Prostate gland (tissue), 2 donors: ENCODE measurements around the gene SPNS2. TPM values are rescaled to one million over a fixed set of nuclear protein-coding genes. Genes with fewer than 3 reads are reported as not detected.

ENCODE experiments used
- DNase-seq: peaks from one replicate; pipeline ENCODE4 v3.0.0-alpha.2; 2019; ENCODE audit warnings: low spot score
- H3K27ac ChIP-seq, 2 donors: fragments of 200-600 bp; sonication (generic); 2 replicates each; pipeline ENCODE4 v1.5.1; 2017 to 2019
- H3K27me3 ChIP-seq: fragments of 200-600 bp; sonication (generic); replicated peaks from 2 replicates; pipeline ENCODE4 v1.5.1; 2019; ENCODE audit not compliant: insufficient read depth
- H3K36me3 ChIP-seq, 2 donors: fragments of 200-600 bp; sonication (generic); 1 replicate in 1 of 2; 2 replicates in 1 of 2; pipeline versions ENCODE4 v1.5.1 to v1.8.1; 2017 to 2019
- H3K4me1 ChIP-seq: fragments of 200-600 bp; sonication (generic); replicated peaks from 2 replicates; pipeline ENCODE4 v1.5.1; 2019
- H3K4me3 ChIP-seq, 2 donors: fragments of 200-600 bp; sonication (generic); 2 replicates each; pipeline ENCODE4 v1.5.1; 2017 to 2019
- H3K9me3 ChIP-seq: fragments of 200-600 bp; sonication (generic); 2 replicates; pipeline ENCODE4 v1.5.1; 2017
- POLR2A ChIP-seq: fragments of 450-650 bp; IDR thresholded peaks from one replicate; pipeline ENCODE4 v1.6.1; 2016; ENCODE audit warnings: antibody characterized with exemption, mild to moderate bottlenecking
- POLR2AphosphoS5 ChIP-seq: sonication (generic); formaldehyde crosslinking; IDR thresholded peaks from one replicate; pipeline ENCODE4 v1.6.1; 2017; ENCODE audit warnings: antibody characterized with exemption
- WGBS: methylation state at CpG from one replicate; pipeline ENCODE4 v1.1.5; 2018; 5-methylcytosine and 5-hydroxymethylcytosine counted together
- intact Hi-C: fragments of 100-400 bp; cut with DNase I; formaldehyde crosslinking; loops from one replicate; pipeline ENCODE4 v1.14.2; 2022
- total RNA-seq, 2 donors: library from RNA; depleted of rRNA; stranded (reverse); fragments of >200 nt; gene quantifications; one replicate each; pipeline ENCODE4 v1.1.0, GENCODE V29; 2016
- TF ChIP-seq, protein P1 (sequence below), 4 experiments: fragments of 200-600 bp in 2 of 4; fragments of 450-650 bp in 2 of 4; sonication (generic) in 2 of 4; IDR thresholded peaks; 1 replicate in 3 of 4; 2 replicates in 1 of 4; pipeline ENCODE4 v1.5.1; 2016 to 2019; ENCODE audit warnings: antibody characterized with exemption in 4 of 4, mild to moderate bottlenecking in 2 of 4, moderate library complexity in 2 of 4

SPNS2 gene
- total RNA-seq, 2 donors from 2014 or later = 6.6 to 14.0 TPM

DNA sequence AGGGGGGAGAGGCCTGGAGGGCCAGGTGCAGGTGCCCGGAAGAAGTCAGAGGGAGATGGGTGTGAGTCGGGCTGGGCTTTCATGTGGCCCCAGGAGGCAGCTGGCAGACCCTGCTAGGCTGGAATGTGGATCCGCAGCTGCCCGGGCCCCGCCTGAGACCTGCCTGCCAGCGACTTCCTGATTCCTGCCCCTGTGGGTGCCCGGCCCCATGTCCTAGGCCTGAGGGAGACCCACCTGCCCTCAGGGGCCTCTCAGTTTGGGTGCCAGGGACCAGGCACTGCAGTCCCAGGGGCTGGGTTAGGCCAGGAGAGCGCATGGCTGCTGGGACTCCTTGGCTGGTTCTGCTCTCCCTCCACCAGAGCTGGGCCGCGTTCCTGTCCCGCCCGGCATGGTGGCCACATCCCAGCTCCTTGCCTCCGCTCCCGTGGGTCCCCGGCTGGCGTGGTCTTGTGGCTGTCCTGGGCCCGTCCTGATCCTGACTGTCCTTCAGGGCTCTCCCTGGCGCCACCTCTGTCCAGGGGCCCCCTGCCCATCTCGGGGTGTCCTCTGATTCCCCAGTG is 22.1 kb upstream of the SPNS2 start:
- H3K4me3 ChIP-seq = no peak overlapping the region
- TF ChIP-seq, protein P1, sequence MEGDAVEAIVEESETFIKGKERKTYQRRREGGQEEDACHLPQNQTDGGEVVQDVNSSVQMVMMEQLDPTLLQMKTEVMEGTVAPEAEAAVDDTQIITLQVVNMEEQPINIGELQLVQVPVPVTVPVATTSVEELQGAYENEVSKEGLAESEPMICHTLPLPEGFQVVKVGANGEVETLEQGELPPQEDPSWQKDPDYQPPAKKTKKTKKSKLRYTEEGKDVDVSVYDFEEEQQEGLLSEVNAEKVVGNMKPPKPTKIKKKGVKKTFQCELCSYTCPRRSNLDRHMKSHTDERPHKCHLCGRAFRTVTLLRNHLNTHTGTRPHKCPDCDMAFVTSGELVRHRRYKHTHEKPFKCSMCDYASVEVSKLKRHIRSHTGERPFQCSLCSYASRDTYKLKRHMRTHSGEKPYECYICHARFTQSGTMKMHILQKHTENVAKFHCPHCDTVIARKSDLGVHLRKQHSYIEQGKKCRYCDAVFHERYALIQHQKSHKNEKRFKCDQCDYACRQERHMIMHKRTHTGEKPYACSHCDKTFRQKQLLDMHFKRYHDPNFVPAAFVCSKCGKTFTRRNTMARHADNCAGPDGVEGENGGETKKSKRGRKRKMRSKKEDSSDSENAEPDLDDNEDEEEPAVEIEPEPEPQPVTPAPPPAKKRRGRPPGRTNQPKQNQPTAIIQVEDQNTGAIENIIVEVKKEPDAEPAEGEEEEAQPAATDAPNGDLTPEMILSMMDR (IDR thresholded peaks at IDR 0.05) = no peak
- TF ChIP-seq POLR2A (no peak), POLR2AphosphoS5 (no peak)
- DNase-seq = peak; percentile 31
- intact Hi-C loops = no loop called here
- WGBS = 73% methylated on average over 18 of the region's 19 CpGs
- H3K9me3 ChIP-seq = no peaks in the 10 kb centered on the region
- no peak overlapping the region for H3K27ac ChIP-seq
- no peaks in the 10 kb centered on the region for H3K4me1 ChIP-seq
- H3K36me3 ChIP-seq = no peaks in the 10 kb centered on the region
- peaks cover 3% of the 10 kb centered on the region for H3K27me3 ChIP-seq

DNA sequence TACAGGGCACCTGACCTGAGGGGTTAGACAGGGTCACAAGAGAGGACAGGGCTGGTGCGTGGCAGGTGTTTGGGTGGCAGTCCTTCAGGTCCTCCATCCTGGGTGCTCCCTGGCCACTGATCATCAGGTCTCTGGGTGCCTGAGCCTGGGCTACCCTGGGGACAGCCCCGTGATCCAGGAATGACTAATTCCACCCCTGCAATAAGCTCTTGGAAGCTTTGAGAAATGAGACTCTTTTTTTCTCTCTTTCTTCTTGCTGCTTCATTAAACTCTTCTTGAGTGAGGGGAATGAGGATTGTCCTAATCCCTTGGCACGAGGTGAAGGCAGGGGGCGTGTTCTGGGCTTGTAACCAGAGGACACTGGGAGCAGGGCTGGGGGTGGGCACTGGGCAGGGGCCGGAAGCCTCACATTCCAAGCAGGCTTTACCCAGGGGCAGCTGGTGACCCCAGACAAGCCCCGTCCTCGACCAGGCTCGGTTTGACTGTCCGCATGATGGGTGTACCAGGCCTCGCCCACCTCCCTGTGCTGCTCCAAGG is 21.4 kb upstream of the SPNS2 start:
- intact Hi-C loops = no loop called here
- H3K4me1 ChIP-seq = no peaks in the 10 kb centered on the region
- no peak for DNase-seq
- WGBS = 81% methylated on average over 10 of the region's 10 CpGs
- H3K27me3 ChIP-seq = peaks cover 3% of the 10 kb centered on the region
- no peak overlapping the region for H3K27ac ChIP-seq
- H3K9me3 ChIP-seq = no peaks in the 10 kb centered on the region
- no peaks in the 10 kb centered on the region for H3K36me3 ChIP-seq
- TF ChIP-seq, protein P1 (IDR thresholded peaks at IDR 0.05) = no peak
- TF ChIP-seq POLR2AphosphoS5 (no peak), POLR2A (no peak)
- no peak overlapping the region for H3K4me3 ChIP-seq

DNA sequence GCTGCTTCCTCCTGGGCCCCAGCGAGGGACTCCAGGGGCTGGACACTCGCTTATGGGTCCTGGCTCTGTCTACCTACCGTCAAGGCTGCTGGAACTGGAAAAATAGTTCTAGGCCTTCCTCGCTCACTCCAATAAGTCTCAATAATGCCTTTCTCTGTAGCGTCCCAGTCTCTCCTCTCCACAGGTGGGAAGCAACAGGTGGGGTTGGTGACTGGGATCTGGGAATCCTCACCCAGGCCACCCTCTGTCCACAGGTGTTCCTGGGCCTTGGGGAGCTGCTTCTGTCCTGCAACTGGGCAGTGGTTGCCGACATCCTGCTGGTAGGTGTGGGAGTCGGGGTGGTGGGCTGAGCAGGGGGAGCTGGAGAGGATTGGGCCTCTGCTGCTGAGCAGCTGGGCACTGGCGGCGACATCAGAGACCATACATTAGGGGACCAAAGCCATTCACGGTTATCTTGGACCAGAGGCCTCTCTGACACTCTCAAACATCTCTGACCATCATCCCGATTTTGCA is 20.3 kb upstream of the SPNS2 start:
- intact Hi-C loops = no loop called here
- H3K27ac ChIP-seq = no peak overlapping the region
- DNase-seq = no peak
- no peak overlapping the region for H3K4me3 ChIP-seq
- no peaks in the 10 kb centered on the region for H3K36me3 ChIP-seq
- no peaks in the 10 kb centered on the region for H3K9me3 ChIP-seq
- TF ChIP-seq POLR2A (no peak), POLR2AphosphoS5 (no peak)
- TF ChIP-seq, protein P1 (IDR thresholded peaks at IDR 0.05) = no peak
- no peaks in the 10 kb centered on the region for H3K4me1 ChIP-seq
- WGBS = 95% methylated on average over 11 of the region's 11 CpGs
- peaks cover 3% of the 10 kb centered on the region for H3K27me3 ChIP-seq

DNA sequence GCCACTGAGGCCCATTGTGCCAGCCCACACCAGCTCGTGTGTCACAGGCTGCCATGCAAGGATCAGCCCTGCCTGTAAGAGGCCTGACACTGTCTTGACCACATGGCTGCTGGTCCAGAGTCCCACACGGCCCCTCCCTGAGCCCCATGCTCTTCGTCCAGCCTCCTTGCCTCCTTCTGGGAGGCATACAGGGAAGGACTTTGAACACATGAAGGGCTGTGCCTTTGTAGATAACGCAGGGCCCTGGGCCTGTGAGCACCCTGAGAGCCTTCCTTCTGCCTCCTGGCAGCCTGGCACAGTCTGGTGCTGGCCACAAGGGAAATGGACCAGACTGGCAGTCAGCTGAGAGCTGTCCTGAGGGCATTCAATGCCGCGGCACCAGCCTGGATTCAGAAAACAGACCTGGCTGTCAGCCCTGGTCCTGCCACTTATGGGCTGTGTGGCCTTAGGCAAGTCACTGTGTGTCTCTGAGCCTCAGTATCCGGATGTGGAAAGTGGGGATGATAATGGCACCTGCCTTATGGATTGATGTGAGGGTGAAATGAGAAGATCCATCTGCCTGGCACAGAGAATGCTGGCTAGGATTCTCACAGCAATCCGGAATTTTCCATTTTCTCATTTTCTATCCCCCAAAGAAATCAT is 19.2 kb upstream of the SPNS2 start:
- TF ChIP-seq POLR2AphosphoS5 = no peak
- no peak for TF ChIP-seq POLR2A
- TF ChIP-seq, protein P1 (IDR thresholded peaks at IDR 0.05) = no peak
- Histone ChIP-seq H3K27ac (no peak overlapping the region), H3K27me3 (peaks cover 3% of the 10 kb centered on the region), H3K36me3 (no peaks in the 10 kb centered on the region), H3K9me3 (no peaks in the 10 kb centered on the region), H3K4me1 (no peaks in the 10 kb centered on the region), H3K4me3 (no peak overlapping the region)
- DNase-seq = no peak
- intact Hi-C loops = no loop called here
- WGBS = 92% methylated on average over 8 of the region's 8 CpGs
